ENCODE results near the gene BARX2.

Gene BARX2

DNA sequence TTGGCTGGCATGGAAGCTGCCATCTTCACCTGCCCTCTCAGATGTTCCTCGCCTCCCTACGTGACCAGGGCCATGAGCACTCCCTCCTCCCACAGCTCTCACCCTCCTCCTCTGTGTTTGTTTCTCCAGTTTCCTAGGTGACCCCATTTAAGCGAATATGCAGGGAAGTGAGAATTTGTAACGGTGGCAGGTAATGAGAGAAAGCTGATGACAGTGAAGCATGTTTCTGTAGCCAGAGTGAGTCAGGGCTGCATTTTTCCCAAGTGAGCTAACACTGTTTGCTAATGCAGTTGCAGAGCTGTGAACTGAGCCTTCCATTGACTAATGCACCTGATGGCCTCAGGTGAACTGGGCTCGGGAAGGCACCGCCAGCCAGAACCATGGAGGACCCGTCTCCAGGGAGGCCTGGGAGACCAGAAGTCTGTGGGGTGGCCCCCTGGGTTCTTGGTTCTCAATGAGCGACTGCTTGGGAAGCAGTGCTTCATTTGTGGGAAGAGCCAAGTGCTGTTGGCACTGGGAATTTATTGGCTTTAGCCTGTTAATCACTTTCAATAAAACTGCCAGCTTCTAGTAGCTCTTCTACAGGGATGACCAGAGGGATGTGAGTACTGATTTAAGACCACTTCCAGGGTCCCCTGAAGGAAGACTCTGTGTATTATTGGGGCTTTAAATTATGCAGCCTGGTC is 64.5 kb downstream of the BARX2 start:
- no peaks in the 10 kb centered on the region for H3K27me3 ChIP-seq (ENCODE audit: insufficient read depth, low read length)
- no peaks in the 10 kb centered on the region for H3F3A ChIP-seq (ENCODE audit: insufficient read depth, low read length)
- H3K9me2 ChIP-seq (ENCODE audit: low read depth, low read length), result no peaks in the 10 kb centered on the region
- no peak overlapping the region for H3K27ac ChIP-seq (ENCODE audit: low read depth, low read length, poor library complexity, severe bottlenecking)
- no peak for TF ChIP-seq EZH2 (IDR thresholded peaks at IDR 0.05; ENCODE audit: borderline replicate concordance, low read length)
- TF ChIP-seq, protein P1, sequence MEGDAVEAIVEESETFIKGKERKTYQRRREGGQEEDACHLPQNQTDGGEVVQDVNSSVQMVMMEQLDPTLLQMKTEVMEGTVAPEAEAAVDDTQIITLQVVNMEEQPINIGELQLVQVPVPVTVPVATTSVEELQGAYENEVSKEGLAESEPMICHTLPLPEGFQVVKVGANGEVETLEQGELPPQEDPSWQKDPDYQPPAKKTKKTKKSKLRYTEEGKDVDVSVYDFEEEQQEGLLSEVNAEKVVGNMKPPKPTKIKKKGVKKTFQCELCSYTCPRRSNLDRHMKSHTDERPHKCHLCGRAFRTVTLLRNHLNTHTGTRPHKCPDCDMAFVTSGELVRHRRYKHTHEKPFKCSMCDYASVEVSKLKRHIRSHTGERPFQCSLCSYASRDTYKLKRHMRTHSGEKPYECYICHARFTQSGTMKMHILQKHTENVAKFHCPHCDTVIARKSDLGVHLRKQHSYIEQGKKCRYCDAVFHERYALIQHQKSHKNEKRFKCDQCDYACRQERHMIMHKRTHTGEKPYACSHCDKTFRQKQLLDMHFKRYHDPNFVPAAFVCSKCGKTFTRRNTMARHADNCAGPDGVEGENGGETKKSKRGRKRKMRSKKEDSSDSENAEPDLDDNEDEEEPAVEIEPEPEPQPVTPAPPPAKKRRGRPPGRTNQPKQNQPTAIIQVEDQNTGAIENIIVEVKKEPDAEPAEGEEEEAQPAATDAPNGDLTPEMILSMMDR (IDR thresholded peaks at IDR 0.05; ENCODE audit: low read length), result no peak
- H3K36me3 ChIP-seq (ENCODE audit: insufficient read depth, low read length), result no peaks in the 10 kb centered on the region
- no peak overlapping the region for H3K4me3 ChIP-seq (ENCODE audit: low read depth, low read length, poor library complexity, severe bottlenecking)
- no peaks in the 10 kb centered on the region for H4K20me1 ChIP-seq (ENCODE audit: insufficient read depth, low read length)
- no peaks in the 10 kb centered on the region for H3K4me1 ChIP-seq (ENCODE audit: insufficient read depth, low read length, severe bottlenecking)
- H2AFZ ChIP-seq (ENCODE audit: low read length), result no peak overlapping the region
- no peaks in the 10 kb centered on the region for H3K79me2 ChIP-seq (ENCODE audit: insufficient read depth, low read length)
- H3K4me2 ChIP-seq (ENCODE audit: low read length), result no peak overlapping the region
- H3K9ac ChIP-seq (ENCODE audit: low read length), result no peak overlapping the region
- H3K9me3 ChIP-seq (ENCODE audit: low read length), result no peaks in the 10 kb centered on the region

DNA sequence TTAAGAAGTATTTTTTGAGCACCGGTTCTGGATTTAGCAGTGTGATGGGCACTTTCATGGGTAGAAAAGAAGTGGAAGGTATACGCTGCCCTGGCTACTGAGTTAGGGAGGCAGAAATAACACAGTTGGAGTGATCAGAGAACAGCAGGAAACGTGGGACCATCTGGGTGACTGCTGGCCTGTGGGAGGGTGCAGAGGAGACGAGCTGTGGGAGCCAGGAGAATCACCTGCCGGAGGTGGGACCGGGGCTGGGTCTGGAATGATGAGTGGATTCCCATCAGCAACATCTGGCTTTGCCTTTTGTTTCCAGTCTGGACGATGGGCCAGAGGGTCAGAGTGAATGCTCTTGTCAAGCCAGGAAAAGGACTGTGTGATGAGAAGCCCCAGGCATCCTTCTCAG is 66.5 kb downstream of the BARX2 start:
- Histone ChIP-seq H3K9me2 (ENCODE audit: low read depth, low read length) (no peaks in the 10 kb centered on the region), H3K9me3 (ENCODE audit: low read length) (no peaks in the 10 kb centered on the region), H3K4me1 (ENCODE audit: insufficient read depth, low read length, severe bottlenecking) (no peaks in the 10 kb centered on the region), H3K36me3 (ENCODE audit: insufficient read depth, low read length) (no peaks in the 10 kb centered on the region), H3K9ac (ENCODE audit: low read length) (no peak overlapping the region), H2AFZ (ENCODE audit: low read length) (no peak overlapping the region), H4K20me1 (ENCODE audit: insufficient read depth, low read length) (no peaks in the 10 kb centered on the region), H3K4me2 (ENCODE audit: low read length) (no peak overlapping the region), H3F3A (ENCODE audit: insufficient read depth, low read length) (no peaks in the 10 kb centered on the region), H3K27ac (ENCODE audit: low read depth, low read length, poor library complexity, severe bottlenecking) (no peak overlapping the region), H3K27me3 (ENCODE audit: insufficient read depth, low read length) (no peaks in the 10 kb centered on the region), H3K79me2 (ENCODE audit: insufficient read depth, low read length) (no peaks in the 10 kb centered on the region), H3K4me3 (ENCODE audit: low read depth, low read length, poor library complexity, severe bottlenecking) (no peak overlapping the region)
- TF ChIP-seq, protein P1 (IDR thresholded peaks at IDR 0.05; ENCODE audit: low read length), result no peak
- TF ChIP-seq EZH2 (IDR thresholded peaks at IDR 0.05; ENCODE audit: borderline replicate concordance, low read length), result no peak

DNA sequence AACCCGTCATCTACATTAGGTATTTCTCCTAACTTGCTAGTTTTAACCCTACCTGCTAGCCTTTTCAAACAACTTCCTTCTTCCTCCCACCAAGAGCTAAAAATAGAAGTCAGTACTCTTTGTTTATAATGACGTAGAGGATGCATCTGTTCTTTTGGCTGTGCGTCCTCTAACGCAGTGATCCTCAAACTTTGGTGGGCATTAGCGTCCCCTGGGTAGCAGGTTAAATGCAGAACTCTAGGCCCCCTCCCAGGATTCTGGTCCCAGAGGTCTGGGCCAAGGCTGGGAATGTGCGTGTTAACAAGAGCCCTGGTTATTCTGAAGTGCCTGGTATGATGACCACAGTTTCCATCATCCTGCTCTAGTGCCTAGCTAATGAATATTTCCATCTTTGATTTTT is 67.6 kb downstream of the BARX2 start:
- H3K36me3 ChIP-seq (ENCODE audit: insufficient read depth, low read length), result no peaks in the 10 kb centered on the region
- no peaks in the 10 kb centered on the region for H3K79me2 ChIP-seq (ENCODE audit: insufficient read depth, low read length)
- H3K27ac ChIP-seq (ENCODE audit: low read depth, low read length, poor library complexity, severe bottlenecking), result no peak overlapping the region
- H3K9me2 ChIP-seq (ENCODE audit: low read depth, low read length), result no peaks in the 10 kb centered on the region
- no peaks in the 10 kb centered on the region for H4K20me1 ChIP-seq (ENCODE audit: insufficient read depth, low read length)
- no peaks in the 10 kb centered on the region for H3F3A ChIP-seq (ENCODE audit: insufficient read depth, low read length)
- no peaks in the 10 kb centered on the region for H3K27me3 ChIP-seq (ENCODE audit: insufficient read depth, low read length)
- no peak for TF ChIP-seq EZH2 (IDR thresholded peaks at IDR 0.05; ENCODE audit: borderline replicate concordance, low read length)
- TF ChIP-seq, protein P1 (IDR thresholded peaks at IDR 0.05; ENCODE audit: low read length), result no peak
- H3K4me1 ChIP-seq (ENCODE audit: insufficient read depth, low read length, severe bottlenecking), result no peaks in the 10 kb centered on the region
- no peak overlapping the region for H2AFZ ChIP-seq (ENCODE audit: low read length)
- H3K9me3 ChIP-seq (ENCODE audit: low read length), result no peaks in the 10 kb centered on the region
- no peak overlapping the region for H3K4me3 ChIP-seq (ENCODE audit: low read depth, low read length, poor library complexity, severe bottlenecking)
- no peak overlapping the region for H3K4me2 ChIP-seq (ENCODE audit: low read length)
- H3K9ac ChIP-seq (ENCODE audit: low read length), result no peak overlapping the region
